GM12891 (cell line): ENCODE measurements around the gene TMEM11.

Source experiments
- DNase-seq: peaks from one replicate; pipeline ENCODE4 v3.0.0; 2011; ENCODE audit warnings: low spot score; ENCODE audit not compliant: insufficient read length
- FAIRE-seq: peaks from 2 replicates; lab custom pipeline; 2011; peaks lifted over from hg19 to GRCh38; lab: Jason Lieb, UNC
- PAX5 ChIP-seq: IDR thresholded peaks from 2 replicates; pipeline ENCODE4 v1.6.1; 2011; ENCODE audit warnings: low read length, moderate library complexity, mild to moderate bottlenecking; ENCODE audit not compliant: insufficient read depth, severe bottlenecking
- POLR2A ChIP-seq: IDR thresholded peaks from 2 replicates; pipeline ENCODE4 v1.6.1; 2011; ENCODE audit warnings: low read depth, low read length, control low read depth
- POLR2AphosphoS5 ChIP-seq: IDR thresholded peaks from 2 replicates; pipeline ENCODE4 v1.6.1; 2011; ENCODE audit warnings: low read depth, low read length, control low read depth
- POU2F2 ChIP-seq: IDR thresholded peaks from 2 replicates; pipeline ENCODE4 v1.6.1; 2011; ENCODE audit warnings: low read depth, mild to moderate bottlenecking, control low read depth, low read length, moderate library complexity
- SPI1 ChIP-seq: IDR thresholded peaks from 2 replicates; pipeline ENCODE4 v1.6.1; 2011; ENCODE audit warnings: low read depth, low read length, control low read depth
- TAF1 ChIP-seq: IDR thresholded peaks from 2 replicates; pipeline ENCODE4 v1.6.1; 2011; ENCODE audit warnings: low read depth, low read length, control low read depth

Gene TMEM11

GRCh38 chr17:21152731-21153130 is 61.2 kb downstream of the TMEM11 start:
- TF ChIP-seq PAX5 (no peak), POU2F2 (no peak), TAF1 (no peak), POLR2A (no peak), POLR2AphosphoS5 (no peak), SPI1 (no peak)
- FAIRE-seq (no peak), DNase-seq (no peak)

GRCh38 chr17:21149621-21150020 is 64.3 kb downstream of the TMEM11 start:
- FAIRE-seq, result no peak
- DNase-seq, result no peak
- TF ChIP-seq PAX5 (no peak), TAF1 (no peak), SPI1 (no peak), POLR2AphosphoS5 (no peak), POU2F2 (no peak), POLR2A (no peak)
